H1 (cell line): Measurements from ENCODE around the gene TPPP3. TPM values are rescaled to one million over a fixed set of nuclear protein-coding genes. Genes with fewer than 3 reads are reported as not detected.

ENCODE experiments used
- CTBP2 ChIP-seq: IDR thresholded peaks from 2 replicates; pipeline ENCODE4 v1.7.0; 2011; ENCODE audit warnings: borderline replicate concordance, mild to moderate bottlenecking, moderate library complexity, mixed read lengths, low read length; ENCODE audit not compliant: insufficient read depth, insufficient read length
- GABPA ChIP-seq: IDR thresholded peaks from 2 replicates; pipeline ENCODE4 v1.6.1; 2011; ENCODE audit warnings: mild to moderate bottlenecking, low read length, moderate library complexity, borderline replicate concordance; ENCODE audit not compliant: insufficient read depth
- HDAC6 ChIP-seq: IDR thresholded peaks from one replicate; pipeline ENCODE4 v1.7.1; 2012; ENCODE audit warnings: low read depth, mild to moderate bottlenecking, inconsistent platforms, low read length, moderate library complexity
- RFX5 ChIP-seq: IDR thresholded peaks from 2 replicates; pipeline ENCODE4 v1.6.1; 2011; ENCODE audit warnings: low read depth, low read length, improper control_type of control experiment, borderline replicate concordance
- SUZ12 ChIP-seq: fragments of 200-600 bp; sonication (generic); IDR thresholded peaks from 2 replicates; pipeline ENCODE4 v1.6.1; 2012; ENCODE audit warnings: mild to moderate bottlenecking, inconsistent platforms, low read length, moderate library complexity, mixed read lengths
- TAF1 ChIP-seq: IDR thresholded peaks from 2 replicates; pipeline ENCODE4 v1.6.1; 2011; ENCODE audit warnings: mild to moderate bottlenecking, low read depth, low read length
- polyA plus RNA-seq, 7 experiments: library from polyadenylated mRNA; depleted of rRNA in 3 of 7; stranded (reverse) in 5 of 7; unstranded in 2 of 7; fragments of >200 nt in 5 of 7; fragments of 200-250 nt in 2 of 7; gene quantifications; 1 replicate in 5 of 7; 2 replicates in 1 of 7; 4 replicates in 1 of 7; pipeline versions ENCODE4 v1.2.1 to v1.2.3, GENCODE V29; 2011 to 2013; ENCODE audit warnings: missing spikeins in 2 of 7, mixed read lengths in 2 of 7
- total RNA-seq: library from RNA; stranded (reverse); fragmentation: NEBNext Ultra II Directional; extraction: Animal tissue kit (Norgen Biotek cat#: 25700); gene quantifications from 2 replicates; pipeline ENCODE4 v1.2.1, GENCODE V29; 2021
- TF ChIP-seq, protein P1 (sequence below): fragments of 300-600 bp; sonication (generic); IDR thresholded peaks from 2 replicates; pipeline ENCODE4 v1.7.1; 2012; ENCODE audit warnings: low read length, moderate library complexity, mild to moderate bottlenecking, inconsistent platforms; ENCODE audit not compliant: insufficient replicate concordance
- TF ChIP-seq, protein P2 (sequence below), 3 experiments: IDR thresholded peaks; 1 replicate in 2 of 3; 2 replicates in 1 of 3; pipeline versions ENCODE4 v1.5.1 to v1.6.1; 2011; ENCODE audit warnings: low read length in 3 of 3, mild to moderate bottlenecking in 3 of 3, inconsistent platforms in 2 of 3, low read depth in 1 of 3, moderate library complexity in 1 of 3; ENCODE audit not compliant: insufficient read depth in 1 of 3; ENCODE audit errors: control extremely low read depth in 1 of 3

Gene TPPP3
- total and polyA plus RNA-seq, 2 of the 8 experiments (the other 6 are each of a cell fraction or from before 2014, with no cell fraction given): 0.77 to 1.0 TPM

DNA sequence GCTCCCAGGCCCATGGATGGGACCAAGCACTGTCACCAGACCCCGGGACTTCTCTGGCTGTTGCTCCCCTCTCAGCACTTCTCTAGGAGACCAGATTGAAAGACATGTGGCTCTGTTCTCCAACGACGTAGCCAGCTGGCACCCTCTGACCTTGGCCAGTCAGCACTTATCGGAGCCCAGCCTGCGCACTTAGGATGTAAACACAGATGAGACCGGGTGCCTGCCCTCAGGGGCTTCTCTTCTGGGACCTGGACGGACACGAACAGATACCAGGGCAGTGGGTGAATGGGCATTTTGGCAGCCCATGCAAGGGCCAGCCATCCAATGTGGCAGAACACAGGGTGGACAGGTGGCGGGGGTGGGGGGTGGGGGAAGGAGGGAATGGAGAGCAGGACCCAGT lies 16.3 kb upstream of the TPPP3 start (continued):
- TF ChIP-seq, protein P1, sequence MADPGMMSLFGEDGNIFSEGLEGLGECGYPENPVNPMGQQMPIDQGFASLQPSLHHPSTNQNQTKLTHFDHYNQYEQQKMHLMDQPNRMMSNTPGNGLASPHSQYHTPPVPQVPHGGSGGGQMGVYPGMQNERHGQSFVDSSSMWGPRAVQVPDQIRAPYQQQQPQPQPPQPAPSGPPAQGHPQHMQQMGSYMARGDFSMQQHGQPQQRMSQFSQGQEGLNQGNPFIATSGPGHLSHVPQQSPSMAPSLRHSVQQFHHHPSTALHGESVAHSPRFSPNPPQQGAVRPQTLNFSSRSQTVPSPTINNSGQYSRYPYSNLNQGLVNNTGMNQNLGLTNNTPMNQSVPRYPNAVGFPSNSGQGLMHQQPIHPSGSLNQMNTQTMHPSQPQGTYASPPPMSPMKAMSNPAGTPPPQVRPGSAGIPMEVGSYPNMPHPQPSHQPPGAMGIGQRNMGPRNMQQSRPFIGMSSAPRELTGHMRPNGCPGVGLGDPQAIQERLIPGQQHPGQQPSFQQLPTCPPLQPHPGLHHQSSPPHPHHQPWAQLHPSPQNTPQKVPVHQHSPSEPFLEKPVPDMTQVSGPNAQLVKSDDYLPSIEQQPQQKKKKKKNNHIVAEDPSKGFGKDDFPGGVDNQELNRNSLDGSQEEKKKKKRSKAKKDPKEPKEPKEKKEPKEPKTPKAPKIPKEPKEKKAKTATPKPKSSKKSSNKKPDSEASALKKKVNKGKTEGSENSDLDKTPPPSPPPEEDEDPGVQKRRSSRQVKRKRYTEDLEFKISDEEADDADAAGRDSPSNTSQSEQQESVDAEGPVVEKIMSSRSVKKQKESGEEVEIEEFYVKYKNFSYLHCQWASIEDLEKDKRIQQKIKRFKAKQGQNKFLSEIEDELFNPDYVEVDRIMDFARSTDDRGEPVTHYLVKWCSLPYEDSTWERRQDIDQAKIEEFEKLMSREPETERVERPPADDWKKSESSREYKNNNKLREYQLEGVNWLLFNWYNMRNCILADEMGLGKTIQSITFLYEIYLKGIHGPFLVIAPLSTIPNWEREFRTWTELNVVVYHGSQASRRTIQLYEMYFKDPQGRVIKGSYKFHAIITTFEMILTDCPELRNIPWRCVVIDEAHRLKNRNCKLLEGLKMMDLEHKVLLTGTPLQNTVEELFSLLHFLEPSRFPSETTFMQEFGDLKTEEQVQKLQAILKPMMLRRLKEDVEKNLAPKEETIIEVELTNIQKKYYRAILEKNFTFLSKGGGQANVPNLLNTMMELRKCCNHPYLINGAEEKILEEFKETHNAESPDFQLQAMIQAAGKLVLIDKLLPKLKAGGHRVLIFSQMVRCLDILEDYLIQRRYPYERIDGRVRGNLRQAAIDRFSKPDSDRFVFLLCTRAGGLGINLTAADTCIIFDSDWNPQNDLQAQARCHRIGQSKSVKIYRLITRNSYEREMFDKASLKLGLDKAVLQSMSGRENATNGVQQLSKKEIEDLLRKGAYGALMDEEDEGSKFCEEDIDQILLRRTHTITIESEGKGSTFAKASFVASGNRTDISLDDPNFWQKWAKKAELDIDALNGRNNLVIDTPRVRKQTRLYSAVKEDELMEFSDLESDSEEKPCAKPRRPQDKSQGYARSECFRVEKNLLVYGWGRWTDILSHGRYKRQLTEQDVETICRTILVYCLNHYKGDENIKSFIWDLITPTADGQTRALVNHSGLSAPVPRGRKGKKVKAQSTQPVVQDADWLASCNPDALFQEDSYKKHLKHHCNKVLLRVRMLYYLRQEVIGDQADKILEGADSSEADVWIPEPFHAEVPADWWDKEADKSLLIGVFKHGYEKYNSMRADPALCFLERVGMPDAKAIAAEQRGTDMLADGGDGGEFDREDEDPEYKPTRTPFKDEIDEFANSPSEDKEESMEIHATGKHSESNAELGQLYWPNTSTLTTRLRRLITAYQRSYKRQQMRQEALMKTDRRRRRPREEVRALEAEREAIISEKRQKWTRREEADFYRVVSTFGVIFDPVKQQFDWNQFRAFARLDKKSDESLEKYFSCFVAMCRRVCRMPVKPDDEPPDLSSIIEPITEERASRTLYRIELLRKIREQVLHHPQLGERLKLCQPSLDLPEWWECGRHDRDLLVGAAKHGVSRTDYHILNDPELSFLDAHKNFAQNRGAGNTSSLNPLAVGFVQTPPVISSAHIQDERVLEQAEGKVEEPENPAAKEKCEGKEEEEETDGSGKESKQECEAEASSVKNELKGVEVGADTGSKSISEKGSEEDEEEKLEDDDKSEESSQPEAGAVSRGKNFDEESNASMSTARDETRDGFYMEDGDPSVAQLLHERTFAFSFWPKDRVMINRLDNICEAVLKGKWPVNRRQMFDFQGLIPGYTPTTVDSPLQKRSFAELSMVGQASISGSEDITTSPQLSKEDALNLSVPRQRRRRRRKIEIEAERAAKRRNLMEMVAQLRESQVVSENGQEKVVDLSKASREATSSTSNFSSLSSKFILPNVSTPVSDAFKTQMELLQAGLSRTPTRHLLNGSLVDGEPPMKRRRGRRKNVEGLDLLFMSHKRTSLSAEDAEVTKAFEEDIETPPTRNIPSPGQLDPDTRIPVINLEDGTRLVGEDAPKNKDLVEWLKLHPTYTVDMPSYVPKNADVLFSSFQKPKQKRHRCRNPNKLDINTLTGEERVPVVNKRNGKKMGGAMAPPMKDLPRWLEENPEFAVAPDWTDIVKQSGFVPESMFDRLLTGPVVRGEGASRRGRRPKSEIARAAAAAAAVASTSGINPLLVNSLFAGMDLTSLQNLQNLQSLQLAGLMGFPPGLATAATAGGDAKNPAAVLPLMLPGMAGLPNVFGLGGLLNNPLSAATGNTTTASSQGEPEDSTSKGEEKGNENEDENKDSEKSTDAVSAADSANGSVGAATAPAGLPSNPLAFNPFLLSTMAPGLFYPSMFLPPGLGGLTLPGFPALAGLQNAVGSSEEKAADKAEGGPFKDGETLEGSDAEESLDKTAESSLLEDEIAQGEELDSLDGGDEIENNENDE: no peak
- TF ChIP-seq TAF1 (no peak), CTBP2 (no peak), SUZ12 (no peak), GABPA (no peak), HDAC6 (no peak), RFX5 (no peak)
- TF ChIP-seq, protein P2, sequence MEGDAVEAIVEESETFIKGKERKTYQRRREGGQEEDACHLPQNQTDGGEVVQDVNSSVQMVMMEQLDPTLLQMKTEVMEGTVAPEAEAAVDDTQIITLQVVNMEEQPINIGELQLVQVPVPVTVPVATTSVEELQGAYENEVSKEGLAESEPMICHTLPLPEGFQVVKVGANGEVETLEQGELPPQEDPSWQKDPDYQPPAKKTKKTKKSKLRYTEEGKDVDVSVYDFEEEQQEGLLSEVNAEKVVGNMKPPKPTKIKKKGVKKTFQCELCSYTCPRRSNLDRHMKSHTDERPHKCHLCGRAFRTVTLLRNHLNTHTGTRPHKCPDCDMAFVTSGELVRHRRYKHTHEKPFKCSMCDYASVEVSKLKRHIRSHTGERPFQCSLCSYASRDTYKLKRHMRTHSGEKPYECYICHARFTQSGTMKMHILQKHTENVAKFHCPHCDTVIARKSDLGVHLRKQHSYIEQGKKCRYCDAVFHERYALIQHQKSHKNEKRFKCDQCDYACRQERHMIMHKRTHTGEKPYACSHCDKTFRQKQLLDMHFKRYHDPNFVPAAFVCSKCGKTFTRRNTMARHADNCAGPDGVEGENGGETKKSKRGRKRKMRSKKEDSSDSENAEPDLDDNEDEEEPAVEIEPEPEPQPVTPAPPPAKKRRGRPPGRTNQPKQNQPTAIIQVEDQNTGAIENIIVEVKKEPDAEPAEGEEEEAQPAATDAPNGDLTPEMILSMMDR (IDR thresholded peaks at IDR 0.05; ENCODE audit: control extremely low read depth in 1 of 3, insufficient read depth in 1 of 3, low read depth in 1 of 3, low read length in 3 of 3): no peak
